Mesenchymal stem cell (in vitro differentiated cells and primary cell): ENCODE measurements around the gene LAYN.

Experiments used
- DNase-seq: peaks from one replicate; pipeline ENCODE4 v3.0.0-alpha.2; 2013
- H2AFZ ChIP-seq: one replicate; pipeline ENCODE4 v1.6.1; 2013; ENCODE audit warnings: low read depth, mild to moderate bottlenecking, control low read depth, inconsistent platforms, low read length, moderate library complexity
- H2AK5ac ChIP-seq: 2 replicates; pipeline ENCODE4 v1.6.1; 2013; ENCODE audit warnings: low read length, moderate library complexity, mild to moderate bottlenecking, inconsistent platforms; ENCODE audit not compliant: severe bottlenecking
- H2BK120ac ChIP-seq: one replicate; pipeline ENCODE4 v1.6.1; 2013; ENCODE audit warnings: low read depth, mild to moderate bottlenecking, inconsistent platforms, low read length, moderate library complexity
- H2BK12ac ChIP-seq, 2 experiments: one replicate each; pipeline ENCODE4 v1.6.1; 2013; ENCODE audit warnings: inconsistent platforms in 2 of 2, low read length in 2 of 2, mild to moderate bottlenecking in 2 of 2, moderate library complexity in 2 of 2, control low read depth in 1 of 2
- H2BK15ac ChIP-seq: one replicate; pipeline ENCODE4 v1.6.1; 2013; ENCODE audit warnings: mild to moderate bottlenecking, low read depth, inconsistent platforms; ENCODE audit not compliant: poor library complexity, severe bottlenecking
- H2BK5ac ChIP-seq: 2 replicates; pipeline ENCODE4 v1.6.1; 2013; ENCODE audit warnings: low read depth, mild to moderate bottlenecking, low read length, control low read depth, inconsistent platforms; ENCODE audit not compliant: poor library complexity, severe bottlenecking
- H3K14ac ChIP-seq, 2 experiments: one replicate each; pipeline ENCODE4 v1.6.1; 2013; ENCODE audit warnings: inconsistent platforms in 2 of 2, low read length in 2 of 2, control low read depth in 1 of 2, mild to moderate bottlenecking in 1 of 2, moderate library complexity in 1 of 2
- H3K18ac ChIP-seq, 2 experiments: one replicate each; pipeline ENCODE4 v1.6.1; 2013; ENCODE audit warnings: inconsistent platforms in 2 of 2, low read length in 2 of 2, control low read depth in 1 of 2, low read depth in 1 of 2, mild to moderate bottlenecking in 1 of 2
- H3K23ac ChIP-seq, 2 experiments: one replicate each; pipeline ENCODE4 v1.6.1; 2013; ENCODE audit warnings: inconsistent platforms in 2 of 2, low read length in 2 of 2, mild to moderate bottlenecking in 2 of 2, moderate library complexity in 2 of 2, control low read depth in 1 of 2
- H3K27ac ChIP-seq: 2 replicates; pipeline ENCODE4 v1.5.1; 2013; ENCODE audit warnings: mild to moderate bottlenecking, moderate library complexity, low read length, control low read depth, inconsistent platforms; ENCODE audit not compliant: poor library complexity, severe bottlenecking
- H3K27me3 ChIP-seq, 2 experiments: 2 replicates each; pipeline versions ENCODE4 v1.6.1 to v1.7.0; 2013; ENCODE audit warnings: low read length in 2 of 2, mild to moderate bottlenecking in 2 of 2, moderate library complexity in 2 of 2, control low read depth in 1 of 2, inconsistent platforms in 1 of 2; ENCODE audit not compliant: control insufficient read depth in 1 of 2, insufficient read depth in 1 of 2
- H3K36me3 ChIP-seq, 2 experiments: 2 replicates each; pipeline versions ENCODE4 v1.6.1 to v1.7.0; 2013; ENCODE audit warnings: low read length in 2 of 2, control low read depth in 1 of 2, inconsistent platforms in 1 of 2, low read depth in 1 of 2, mild to moderate bottlenecking in 1 of 2; ENCODE audit not compliant: insufficient read depth in 2 of 2, control insufficient read depth in 1 of 2
- H3K4ac ChIP-seq, 2 experiments: one replicate each; pipeline ENCODE4 v1.6.1; 2013; ENCODE audit warnings: inconsistent platforms in 2 of 2, low read length in 2 of 2, mild to moderate bottlenecking in 2 of 2, moderate library complexity in 2 of 2, control low read depth in 1 of 2, low read depth in 1 of 2
- H3K4me1 ChIP-seq: 2 replicates; pipeline ENCODE4 v1.6.1; 2013; ENCODE audit warnings: low read depth, low read length, control low read depth; ENCODE audit not compliant: control insufficient read depth, insufficient read depth
- H3K4me2 ChIP-seq: 2 replicates; pipeline ENCODE4 v1.6.1; 2013; ENCODE audit warnings: low read length, mild to moderate bottlenecking, inconsistent platforms; ENCODE audit not compliant: poor library complexity, severe bottlenecking
- H3K4me3 ChIP-seq, 2 experiments: 2 replicates each; pipeline versions ENCODE4 v1.5.1 to v1.7.0; 2013; ENCODE audit warnings: low read length in 2 of 2, mild to moderate bottlenecking in 2 of 2, control low read depth in 1 of 2, low read depth in 1 of 2; ENCODE audit not compliant: insufficient read depth in 1 of 2
- H3K79me1 ChIP-seq: replicated peaks from 2 replicates; pipeline ENCODE4 v1.6.1; 2013; ENCODE audit warnings: mild to moderate bottlenecking, control low read depth, low read length, inconsistent platforms; ENCODE audit not compliant: poor library complexity, severe bottlenecking
- H3K9ac ChIP-seq: 2 replicates; pipeline ENCODE4 v1.7.0; 2013; ENCODE audit warnings: mild to moderate bottlenecking, low read length, moderate library complexity
- H3K9me3 ChIP-seq: 2 replicates; pipeline ENCODE4 v1.7.0; 2013; ENCODE audit warnings: mild to moderate bottlenecking, low read length; ENCODE audit not compliant: control insufficient read depth
- H4K8ac ChIP-seq: one replicate; pipeline ENCODE4 v1.6.1; 2013; ENCODE audit warnings: inconsistent platforms, mild to moderate bottlenecking, low read length, moderate library complexity
- H4K91ac ChIP-seq: one replicate; pipeline ENCODE4 v1.6.1; 2013; ENCODE audit warnings: mild to moderate bottlenecking, low read length, inconsistent platforms
- WGBS: methylation state at CpG from one replicate; pipeline ENCODE4 v1.1.7; 2013; ENCODE audit warnings: mixed read lengths; 5-methylcytosine and 5-hydroxymethylcytosine counted together

LAYN gene

GRCh38 chr11:111598559-111598958 lies 58.0 kb downstream of the LAYN start:
- Histone ChIP-seq H3K14ac (no peak overlapping the region), H4K91ac (no peak overlapping the region), H3K18ac (no peak overlapping the region), H2BK15ac (no peak overlapping the region), H2BK5ac (no peak overlapping the region), H3K4me2 (no peak overlapping the region), H3K36me3 (no peaks in the 10 kb centered on the region), H2AFZ (no peak overlapping the region), H3K9me3 (no peaks in the 10 kb centered on the region), H2BK12ac (no peak overlapping the region), H3K79me1 (no peaks in the 10 kb centered on the region), H3K4me1 (peaks cover 2% of the 10 kb centered on the region), H3K4ac (no peak overlapping the region), H3K23ac (no peak overlapping the region), H3K27ac (no peak overlapping the region), H3K4me3 (peak overlapping the region in 1 of 2 experiments; percentile 66), H3K9ac (peak overlapping the region; percentile 89), H2AK5ac (no peak overlapping the region), H4K8ac (no peak overlapping the region), H3K27me3 (no peaks in the 10 kb centered on the region), H2BK120ac (no peak overlapping the region)
- WGBS = 68% methylated on average over 2 of the region's 2 CpGs
- no peak for DNase-seq

- 40% methylated on average over 9 of the region's 9 CpGs for WGBS
Measured at GRCh38 chr11:111601636-111601978, 61.1 kb downstream of the LAYN start.

GRCh38 chr11:111601979-111602864 lies 61.7 kb downstream of the LAYN start, which contains the start of gene SIK2:
TSS of gene SIK2 (plus strand) at chr11:111602449. CDS start at chr11:111602564, 115 bp downstream.
- Histone ChIP-seq H3K4me3 (peak within 1 kb of the TSS; percentile 85 to 96), H2BK15ac (peak within 1 kb of the TSS; percentile 67), H3K4ac (peak within 1 kb of the TSS; percentile 75 to 96), H3K4me2 (peak within 1 kb of the TSS; percentile 98), H2BK12ac (peak within 1 kb of the TSS in 1 of 2 experiments; percentile 86), H2BK5ac (peak within 1 kb of the TSS; percentile 24), H3K27me3 (no peaks in the 10 kb centered on the region), H2AFZ (peak within 1 kb of the TSS; percentile 81), H4K8ac (peak within 1 kb of the TSS; percentile 54), H3K79me1 (no peaks in the 10 kb centered on the region), H4K91ac (peak within 1 kb of the TSS; percentile 70), H3K9ac (peak within 1 kb of the TSS; percentile 97), H3K9me3 (no peaks in the 10 kb centered on the region), H3K36me3 (no peaks in the 10 kb centered on the region), H3K27ac (peak within 1 kb of the TSS; percentile 15), H3K23ac (peak within 1 kb of the TSS; percentile 37 to 99), H3K4me1 (peaks cover 3% of the 10 kb centered on the region), H3K18ac (peak within 1 kb of the TSS; percentile 80 to 100), H3K14ac (peak within 1 kb of the TSS in 1 of 2 experiments; percentile 95), H2AK5ac (no peak within 1 kb of the TSS), H2BK120ac (peak within 1 kb of the TSS; percentile 71)
- DNase-seq = peak; percentile 95
- under 1% methylated on average over 68 of the region's 100 CpGs for WGBS

More at GRCh38 chr11:111601636-111601978, 61.1 kb downstream of the LAYN start:
- Histone ChIP-seq H3K36me3 (no peaks in the 10 kb centered on the region), H2BK15ac (no peak overlapping the region), H3K27ac (no peak overlapping the region), H2BK5ac (no peak overlapping the region), H3K14ac (no peak overlapping the region), H3K4me3 (peak overlapping the region; percentile 80 to 96), H4K91ac (no peak overlapping the region), H3K4ac (no peak overlapping the region), H4K8ac (peak overlapping the region; percentile 54), H3K79me1 (no peaks in the 10 kb centered on the region), H3K18ac (peak overlapping the region in 1 of 2 experiments; percentile 8), H3K4me2 (peak overlapping the region; percentile 97), H3K9ac (peak overlapping the region; percentile 91), H2AFZ (peak overlapping the region; percentile 81), H2BK12ac (no peak overlapping the region), H2AK5ac (no peak overlapping the region), H3K4me1 (peaks cover 2% of the 10 kb centered on the region), H2BK120ac (no peak overlapping the region), H3K27me3 (no peaks in the 10 kb centered on the region), H3K9me3 (no peaks in the 10 kb centered on the region), H3K23ac (no peak overlapping the region)
- no peak for DNase-seq

- H3K23ac ChIP-seq = peak overlapping the region; percentile 37 to 99
- H3K4me2 ChIP-seq = peak overlapping the region; percentile 98
- peak; percentile 64 for DNase-seq
- peak overlapping the region; percentile 75 to 96 for H3K4ac ChIP-seq
- peak overlapping the region; percentile 70 for H4K91ac ChIP-seq
- H3K4me3 ChIP-seq = peak overlapping the region; percentile 85 to 96
- H3K79me1 ChIP-seq = no peaks in the 10 kb centered on the region
- H2BK120ac ChIP-seq = peak overlapping the region; percentile 71
- H3K9ac ChIP-seq = peak overlapping the region; percentile 97
- no peaks in the 10 kb centered on the region for H3K36me3 ChIP-seq
- H3K27ac ChIP-seq = peak overlapping the region; percentile 15
- 7% methylated on average over 14 of the region's 44 CpGs for WGBS
- H2AK5ac ChIP-seq = no peak overlapping the region
- peak overlapping the region in 1 of 2 experiments; percentile 86 for H2BK12ac ChIP-seq
- peak overlapping the region; percentile 80 to 100 for H3K18ac ChIP-seq
- peak overlapping the region; percentile 24 for H2BK5ac ChIP-seq
- peak overlapping the region; percentile 67 for H2BK15ac ChIP-seq
- H3K9me3 ChIP-seq = no peaks in the 10 kb centered on the region
- peaks cover 3% of the 10 kb centered on the region for H3K4me1 ChIP-seq
- no peak overlapping the region for H4K8ac ChIP-seq
- peak overlapping the region; percentile 79 for H2AFZ ChIP-seq
- peak overlapping the region in 1 of 2 experiments; percentile 95 for H3K14ac ChIP-seq
- H3K27me3 ChIP-seq = no peaks in the 10 kb centered on the region
Measured at GRCh38 chr11:111602865-111603610, 62.5 kb downstream of the LAYN start.
